Activated CD4-positive, alpha-beta T cell treated with anti-CD3 and anti-CD28 coated beads for 4 hours (primary cell): ENCODE data around the gene VAMP5.
"Not testable (repeated sequence)": the region's sequence is repeated elsewhere in the genome, so short reads cannot be mapped to it uniquely, and the experiment has no call there.

ENCODE experiments used
- DNase-seq, 2 donors: peaks; one replicate each; pipeline ENCODE4 v3.0.0-alpha.2; 2020

The VAMP5 gene

GRCh38 chr2:85584354-85584856, at the start of gene VAMP5:
VAMP5 (plus strand) TSS chr2:85584431; CDS start chr2:85584491, 60 bp downstream.
- DNase-seq = peak in 1 of 2 donors; percentile 18

- DNase-seq = no peak
Measured at GRCh38 chr2:85534881-85535280, 49.4 kb upstream of the VAMP5 start.

GRCh38 chr2:85536479-85536878, 47.8 kb upstream of the VAMP5 start:
- no peak for DNase-seq

- DNase-seq = peak in 1 of 2 donors; percentile 34
Measured at GRCh38 chr2:85537600-85538506, 46.4 kb upstream of the VAMP5 start.

- peak; percentile 88 to 92 for DNase-seq
Measured at GRCh38 chr2:85538507-85539360, 45.5 kb upstream of the VAMP5 start, which contains the start of gene MAT2A. MAT2A (plus strand) TSS chr2:85539168; CDS start chr2:85539288, 120 bp downstream.

GRCh38 chr2:85539361-85540132, 44.7 kb upstream of the VAMP5 start:
- peak; percentile 75 to 82 for DNase-seq

GRCh38 chr2:85540133-85540648, 44.0 kb upstream of the VAMP5 start:
- no peak for DNase-seq

GRCh38 chr2:85541262-85541661, 43.0 kb upstream of the VAMP5 start:
- no peak for DNase-seq

- DNase-seq = no peak
Measured at GRCh38 chr2:85541753-85542457, 42.3 kb upstream of the VAMP5 start.

- DNase-seq = no peak
Measured at GRCh38 chr2:85542777-85543176, 41.5 kb upstream of the VAMP5 start.

- not testable (repeated sequence) for DNase-seq
Measured at GRCh38 chr2:85544254-85544691, 40.0 kb upstream of the VAMP5 start.

- not testable (repeated sequence) for DNase-seq
Measured at GRCh38 chr2:85544915-85545779, 39.1 kb upstream of the VAMP5 start.

GRCh38 chr2:85545780-85546240, 38.4 kb upstream of the VAMP5 start:
- no peak for DNase-seq

- no peak for DNase-seq
Measured at GRCh38 chr2:85547089-85547858, 37.0 kb upstream of the VAMP5 start.

GRCh38 chr2:85547859-85548607, 36.2 kb upstream of the VAMP5 start:
- DNase-seq = no peak

GRCh38 chr2:85548608-85548900, 35.7 kb upstream of the VAMP5 start:
- DNase-seq = no peak

- no peak for DNase-seq
Measured at GRCh38 chr2:85549095-85549494, 35.1 kb upstream of the VAMP5 start.

- no peak for DNase-seq
Measured at GRCh38 chr2:85549826-85550225, 34.4 kb upstream of the VAMP5 start.

- DNase-seq = no peak
Measured at GRCh38 chr2:85550486-85550885, 33.7 kb upstream of the VAMP5 start.
